ENCODE data around the gene ZNF783. TPM values are rescaled to one million over a fixed set of nuclear protein-coding genes. Genes with fewer than 3 reads are reported as not detected.

The ZNF783 gene
- total and polyA plus RNA-seq, 2 of the 8 experiments (the other 6 are each of a cell fraction or from before 2014, with no cell fraction given) = 7.3 to 8.2 TPM

GRCh38 chr7:149316606-149317005 is 54.6 kb downstream of the ZNF783 start:
- H4K20me1 ChIP-seq (replicated peaks in 1 of 2; ENCODE audit: control insufficient read depth in 1 of 2, insufficient read depth in 2 of 2, low read length in 2 of 2) = no peaks in the 10 kb centered on the region
- H4K5ac ChIP-seq (ENCODE audit: insufficient read length, low read depth, low read length) = no peak overlapping the region
- H2BK120ac ChIP-seq (replicated peaks; ENCODE audit: low read depth, low read length) = no peak overlapping the region
- H3K18ac ChIP-seq (ENCODE audit: extremely low read depth, low read length) = no peak overlapping the region
- DNase-seq (ENCODE audit: low read depth in 1 of 2, low spot score in 2 of 2) = no peak
- no peaks in the 10 kb centered on the region for H3K27me3 ChIP-seq (replicated peaks in 1 of 4; ENCODE audit: control insufficient read depth in 3 of 4, extremely low read depth in 1 of 4, insufficient read depth in 3 of 4, low read length in 3 of 4)
- H3K4me3 ChIP-seq (ENCODE audit: extremely low read depth in 1 of 4, insufficient read depth in 2 of 4, low read depth in 3 of 4, low read length in 4 of 4) = no peak overlapping the region
- peaks cover 3% of the 10 kb centered on the region; the same call in 1 of the 2 replicates for H3K23me2 ChIP-seq (ENCODE audit: low read depth, low read length)
- no peak overlapping the region for H4K91ac ChIP-seq (replicated peaks; ENCODE audit: insufficient read length, low read length)
- no peak overlapping the region for H3K9ac ChIP-seq (replicated peaks in 1 of 4; ENCODE audit: extremely low read depth in 1 of 4, low read depth in 3 of 4, low read length in 3 of 4)
- H2BK15ac ChIP-seq (ENCODE audit: low read length) = no peak overlapping the region
- H3K56ac ChIP-seq (replicated peaks; ENCODE audit: insufficient read length, low read depth, low read length) = no peak overlapping the region
- no peak overlapping the region for H2BK12ac ChIP-seq (ENCODE audit: low read depth, low read length)
- no peak overlapping the region for H3K4ac ChIP-seq (replicated peaks; ENCODE audit: insufficient read length, low read depth, low read length)
- no peaks in the 10 kb centered on the region for H3K79me1 ChIP-seq (ENCODE audit: low read depth, low read length)
- H2AK5ac ChIP-seq (ENCODE audit: low read depth, low read length) = no peak overlapping the region
- H2BK20ac ChIP-seq (ENCODE audit: low read length) = no peak overlapping the region
- ChIA-PET POLR2A (ENCODE audit: partially characterized antibody) (no interaction called here), CTCF (ENCODE audit: partially characterized antibody) (interaction anchor here (0.7 to 4.0 kb wide), 3 partner anchors 7 to 88 kb away, joined by 4 to 34 read pairs (median 10); no protein-coding TSS in a partner anchor)
- no peak overlapping the region for H3K23ac ChIP-seq (ENCODE audit: insufficient read length)
- FAIRE-seq = no peak
- no peak overlapping the region for H2AFZ ChIP-seq (ENCODE audit: low read length)
- peaks cover 0 to 6% (median 3%) of the 10 kb centered on the region in 4 experiments; a peak in 4 of 7 replicates for H3K4me1 ChIP-seq (replicated peaks in 1 of 4; ENCODE audit: control insufficient read depth in 3 of 4, insufficient read depth in 4 of 4, low read length in 3 of 4)
- H3K14ac ChIP-seq (ENCODE audit: insufficient read length) = no peak overlapping the region
- no peaks in the 10 kb centered on the region for H3K36me3 ChIP-seq (ENCODE audit: control insufficient read depth in 2 of 4, insufficient read depth in 4 of 4, low read length in 3 of 4)
- H3K9me3 ChIP-seq (ENCODE audit: insufficient read depth in 2 of 2, low read depth in 1 of 2, low read length in 1 of 2) = no peaks in the 10 kb centered on the region
- H3K79me2 ChIP-seq (ENCODE audit: control insufficient read depth in 1 of 2, insufficient read depth in 2 of 2, low read length in 2 of 2) = no peaks in the 10 kb centered on the region
- no peak overlapping the region for H3K27ac ChIP-seq (ENCODE audit: low read depth, low read length)
- H4K8ac ChIP-seq (ENCODE audit: extremely low read depth, insufficient read depth, low read length) = no peak overlapping the region
- no peak overlapping the region for H3K4me2 ChIP-seq (ENCODE audit: insufficient read depth in 1 of 2, low read depth in 2 of 2, low read length in 2 of 2)
- H2BK5ac ChIP-seq (ENCODE audit: low read depth, low read length) = no peak overlapping the region
- TF ChIP-seq TAF7 (optimal IDR thresholded peaks at IDR 0.05; ENCODE audit: borderline replicate concordance, low read depth, low read length) = no peak
- TF ChIP-seq SAP30 (IDR thresholded peaks at IDR 0.05; ENCODE audit: insufficient read depth, insufficient replicate concordance, low read length) = no peak
- TF ChIP-seq SP2 (IDR thresholded peaks at IDR 0.05; ENCODE audit: low read length) = no peak
- TF ChIP-seq TAF1 (IDR thresholded peaks at IDR 0.05; ENCODE audit: low read depth, low read length) = no peak

Data from H1 (cell line).